Retina (tissue), 1 donor: Measurements from ENCODE around the gene MRPS15.

ENCODE experiments used
- DNase-seq: peaks from one replicate; pipeline ENCODE4 v3.0.0-alpha.2; 2016

The MRPS15 gene

DNA sequence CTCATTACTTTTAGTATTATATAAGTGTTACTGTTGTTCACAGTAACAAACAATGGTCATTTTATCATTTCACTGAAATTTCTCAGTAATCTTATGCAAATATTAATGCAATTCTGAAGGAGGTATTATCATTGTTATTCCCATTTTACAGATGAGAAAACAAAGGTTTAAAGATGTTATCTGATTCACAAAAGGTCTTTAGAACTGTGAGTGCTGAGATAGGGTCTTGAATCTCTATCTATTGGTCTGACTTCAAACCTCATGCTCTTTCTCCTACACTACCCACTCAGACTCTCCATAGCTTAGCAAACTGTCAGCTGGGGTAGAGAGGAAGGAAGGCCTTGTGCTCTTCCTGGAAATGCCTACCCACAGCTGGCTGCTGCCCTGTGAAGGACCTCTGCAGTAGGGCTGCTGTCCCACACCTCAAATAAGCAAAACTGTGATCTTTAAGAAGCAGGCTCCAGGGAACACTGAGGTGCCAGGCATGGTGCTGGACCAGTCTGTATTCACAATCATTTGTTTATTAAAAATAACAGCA lies 7.7 kb downstream of the MRPS15 start:
- no peak for DNase-seq

DNA sequence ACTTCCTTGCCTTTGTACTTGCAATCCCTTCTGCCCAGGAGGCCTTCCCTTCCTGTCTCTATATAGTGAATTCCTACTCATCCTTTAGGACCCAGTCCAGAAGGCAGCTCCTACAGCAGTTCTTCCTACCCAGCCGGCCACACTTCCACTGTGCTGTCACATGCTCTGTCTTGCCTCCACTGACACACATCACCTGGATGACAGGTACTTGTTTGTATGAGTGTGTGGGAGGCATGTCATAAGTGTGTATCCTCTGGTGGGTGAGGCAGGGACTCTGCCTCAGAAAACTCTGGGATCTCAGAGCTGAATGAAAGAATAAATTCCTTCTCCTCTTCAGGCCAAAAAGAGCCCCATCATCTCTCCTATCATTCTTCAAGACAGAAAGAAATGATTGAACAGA lies 8.8 kb downstream of the MRPS15 start:
- no peak for DNase-seq

DNA sequence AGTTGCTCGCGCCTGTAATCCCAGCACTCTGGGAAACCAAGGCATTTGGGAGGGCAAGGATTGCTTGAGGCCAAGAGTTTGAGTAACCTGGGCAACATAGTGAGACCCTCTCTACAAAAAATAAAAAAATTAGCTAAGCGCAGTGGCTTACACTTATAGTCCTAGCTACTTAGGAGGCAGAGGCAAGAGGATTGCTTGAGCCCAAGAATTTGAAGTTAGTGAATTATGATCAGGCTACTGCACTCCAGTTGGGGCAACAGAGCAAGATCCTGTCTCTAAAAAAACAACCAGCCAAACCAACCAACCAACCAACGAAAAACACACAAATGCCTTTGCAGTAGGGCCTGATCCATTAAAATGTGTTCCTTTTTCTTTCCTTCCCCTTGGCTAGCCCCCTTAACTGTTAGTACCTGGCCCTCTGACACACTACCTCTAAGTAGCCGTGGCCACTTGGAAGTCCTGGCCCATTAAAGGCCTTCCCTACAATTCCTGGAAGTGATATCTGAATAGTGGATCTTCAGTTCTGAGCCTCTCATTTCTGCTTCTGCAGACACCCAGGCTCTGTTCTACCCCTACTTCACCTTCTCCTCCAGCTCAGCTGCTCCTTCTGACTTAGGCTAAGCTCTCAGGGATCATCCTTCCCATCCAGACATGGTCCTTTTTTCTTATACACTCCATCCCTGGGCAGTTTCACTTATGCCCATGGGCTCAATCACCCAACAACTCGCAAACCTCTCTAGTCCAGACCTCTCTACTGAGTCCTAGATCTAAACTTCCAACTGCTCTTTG lies 10.4 kb downstream of the MRPS15 start:
- DNase-seq: no peak

DNA sequence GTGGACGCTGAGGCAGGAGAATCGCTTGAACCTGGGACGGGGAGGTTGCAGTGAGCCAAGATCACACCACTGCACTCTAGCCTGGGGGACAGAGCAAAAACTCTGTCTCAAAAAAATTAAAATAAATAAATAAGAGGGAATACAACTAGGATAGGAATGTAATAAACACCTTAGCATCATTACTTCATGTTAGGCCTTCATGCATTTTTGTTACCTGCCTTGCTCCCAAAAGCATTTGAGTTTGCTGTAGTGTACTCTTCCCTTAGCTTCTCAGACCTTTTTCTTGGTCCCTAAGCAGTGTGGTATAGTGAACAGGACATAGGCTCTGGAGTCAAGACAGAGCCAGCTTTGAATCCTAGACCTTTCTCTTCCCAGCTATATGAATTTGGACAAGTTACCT lies 11.1 kb downstream of the MRPS15 start:
- no peak for DNase-seq

DNA sequence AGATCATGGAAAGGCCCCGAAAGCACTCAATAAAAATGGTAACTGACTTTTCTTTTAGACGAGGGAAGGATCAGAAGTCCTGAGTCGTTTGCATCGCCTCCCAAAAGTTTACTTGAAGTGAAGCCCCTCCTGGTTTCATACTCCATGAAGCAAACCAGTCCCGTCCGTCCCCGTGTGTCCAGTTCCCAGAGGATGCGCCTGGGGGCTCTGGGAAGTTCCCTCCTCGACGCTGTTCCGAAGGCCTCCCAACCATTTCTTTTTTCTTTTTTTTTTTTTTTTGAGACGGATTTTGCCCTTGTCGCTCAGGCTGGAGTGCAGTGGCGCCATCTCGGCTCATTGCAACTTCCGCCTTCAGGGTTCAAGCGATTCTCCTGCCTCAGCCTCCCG lies 13.3 kb downstream of the MRPS15 start:
- no peak for DNase-seq

DNA sequence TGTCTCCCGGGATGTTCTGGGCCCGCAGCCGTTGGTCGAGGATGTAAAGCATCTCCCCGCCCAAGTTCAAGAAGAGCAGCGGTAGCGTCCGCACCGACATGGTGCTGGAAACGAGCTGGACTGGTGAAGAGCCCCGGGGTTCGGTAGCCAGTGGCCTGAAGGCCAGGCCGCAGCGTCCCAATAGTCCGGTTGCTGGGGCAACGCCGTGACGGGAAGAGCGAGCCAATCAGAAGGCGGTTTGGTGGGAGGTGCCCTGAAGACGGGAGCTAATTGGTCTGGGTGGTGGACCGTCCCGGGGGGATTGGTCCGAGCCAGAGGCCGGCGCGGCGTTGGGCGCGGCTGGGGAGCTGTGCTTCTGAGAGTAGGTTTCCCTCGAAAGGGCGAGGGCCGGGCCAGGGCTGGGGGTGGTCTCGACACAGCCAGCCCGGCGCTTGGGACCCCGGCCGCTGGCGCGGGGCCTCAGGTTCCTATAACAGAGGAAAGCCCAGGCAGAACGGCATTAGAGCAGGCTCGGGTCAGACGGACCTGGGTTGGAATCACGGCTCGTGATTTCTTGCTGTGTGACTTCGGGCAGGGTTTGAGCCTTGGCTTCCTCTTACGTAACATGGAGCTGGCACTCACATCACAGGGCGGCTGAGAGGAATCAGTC lies 13.8 kb downstream of the MRPS15 start, which contains the start of gene OSCP1:
TSS of gene OSCP1 (minus strand) at position 182 of the 649 bp plus-strand sequence. CDS start at position 100, 82 bp downstream.
- peak; percentile 99 for DNase-seq

DNA sequence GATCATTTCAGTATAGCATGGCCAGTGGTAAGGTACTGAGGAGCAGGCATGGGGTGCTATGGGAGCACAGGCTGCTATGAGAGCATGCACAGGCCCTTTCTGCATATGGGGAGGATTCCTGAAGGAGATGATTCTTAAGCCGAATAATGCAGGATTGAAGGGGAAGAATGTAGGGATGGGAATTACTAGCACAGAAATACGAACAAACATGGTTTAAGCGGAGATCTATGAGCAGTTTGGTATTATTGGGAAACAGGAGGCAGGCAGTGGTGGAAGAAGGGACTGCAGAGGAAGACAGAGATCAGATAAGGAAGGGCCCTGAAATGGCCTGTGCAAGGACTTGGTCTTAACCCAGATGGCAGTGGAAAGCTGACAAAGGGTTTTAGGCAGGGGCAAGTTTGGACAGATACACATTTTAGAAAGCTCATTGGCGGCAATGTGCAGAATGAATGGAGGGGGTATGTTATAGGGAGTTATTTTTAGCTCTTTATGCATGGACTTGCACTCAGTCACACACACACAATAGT lies 15.6 kb downstream of the MRPS15 start:
- DNase-seq: no peak

DNA sequence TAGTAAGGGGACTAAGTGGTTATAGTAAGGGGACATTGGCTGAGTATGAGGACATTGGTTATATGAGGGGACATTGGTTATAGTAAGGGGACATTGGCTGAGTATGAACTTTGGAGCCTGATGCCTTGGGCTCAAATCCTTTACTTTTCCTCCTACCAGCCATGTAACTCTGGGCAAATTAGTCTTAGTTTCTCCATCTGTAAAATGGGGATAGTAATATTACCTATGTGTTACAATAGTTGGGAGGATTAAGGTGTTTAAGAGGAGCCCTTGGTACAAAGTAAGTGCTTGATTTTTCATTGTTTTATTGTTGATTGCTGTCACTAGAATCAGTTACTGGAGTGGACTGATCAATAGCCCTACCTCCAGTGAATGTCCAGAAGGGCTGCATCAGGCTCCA lies 16.7 kb downstream of the MRPS15 start:
- DNase-seq: no peak

DNA sequence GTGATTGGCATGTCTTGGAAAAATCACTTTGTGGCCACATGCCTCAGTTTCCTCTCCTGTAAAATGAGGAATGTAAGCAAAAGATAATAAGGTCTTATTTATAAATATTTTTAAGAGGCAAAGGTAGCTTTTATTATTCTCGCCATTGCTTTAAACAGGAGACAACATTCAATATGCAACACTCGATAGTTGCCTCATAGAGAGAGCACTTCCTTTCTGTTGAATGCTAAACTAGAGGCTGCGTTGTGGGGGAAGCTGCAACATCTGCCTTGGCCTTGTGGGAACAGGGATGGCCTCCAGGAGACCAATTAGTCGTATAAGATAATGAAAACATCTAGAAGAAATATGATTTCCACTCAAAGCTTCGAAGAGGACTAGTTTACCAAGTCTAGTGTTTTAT lies 17.4 kb downstream of the MRPS15 start:
- no peak for DNase-seq

DNA sequence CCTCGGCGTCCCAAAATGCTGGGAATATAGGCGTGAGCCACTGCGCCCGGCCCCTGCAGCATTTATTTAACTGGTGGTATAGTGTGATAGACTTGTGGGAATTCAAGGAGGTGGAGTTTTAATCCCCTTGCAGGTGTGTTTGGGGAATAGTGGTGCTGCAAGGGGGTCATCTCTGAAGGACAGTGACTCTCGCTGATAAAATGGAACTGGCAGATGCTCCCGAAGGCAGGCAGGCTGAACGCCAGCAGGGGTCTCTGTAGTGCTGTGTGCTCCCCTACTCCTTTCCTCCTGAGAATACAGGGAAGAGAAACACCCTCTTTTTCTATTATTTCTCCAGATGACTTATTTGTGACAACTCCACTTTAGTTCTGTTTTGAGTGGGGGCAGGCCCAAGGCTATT lies 17.9 kb downstream of the MRPS15 start:
- DNase-seq: peak; percentile 36

DNA sequence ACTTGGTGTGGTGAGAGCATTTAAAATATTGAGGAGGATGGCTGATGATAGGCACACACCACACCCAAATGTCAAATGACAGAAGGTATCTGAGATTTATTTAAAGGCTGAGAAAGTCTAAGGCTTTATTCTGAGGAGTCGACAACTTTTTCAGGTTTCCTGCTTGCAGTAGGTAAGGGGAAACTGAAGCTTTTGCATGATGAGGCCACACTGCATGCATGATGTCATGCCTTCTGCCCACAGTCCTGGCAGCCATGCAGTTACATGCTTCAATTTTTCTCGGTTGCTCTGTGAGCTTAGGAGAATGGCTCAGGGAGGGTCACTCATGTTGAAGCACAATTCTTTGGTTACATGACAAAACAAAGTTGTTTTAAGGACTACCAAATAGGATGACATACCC lies 20.9 kb downstream of the MRPS15 start:
- no peak for DNase-seq

DNA sequence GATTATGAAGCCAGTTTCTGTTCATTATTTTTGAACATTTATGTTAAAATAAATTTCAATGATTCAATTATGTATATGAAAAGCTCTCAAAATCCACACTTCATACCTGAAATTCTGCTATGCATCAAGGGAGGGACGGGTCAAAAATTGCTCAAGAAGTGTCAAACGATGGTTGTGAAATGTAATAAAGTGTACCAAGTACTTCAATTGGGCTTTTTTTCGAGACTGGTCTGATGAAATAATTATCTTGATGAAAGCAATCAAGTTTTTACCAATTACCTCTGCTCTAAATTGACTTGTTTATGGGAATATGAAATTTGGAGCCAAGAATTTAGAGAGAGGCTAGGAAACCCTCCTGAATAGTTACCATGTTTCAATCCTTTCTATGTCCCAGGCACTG lies 21.8 kb downstream of the MRPS15 start:
- no peak for DNase-seq

DNA sequence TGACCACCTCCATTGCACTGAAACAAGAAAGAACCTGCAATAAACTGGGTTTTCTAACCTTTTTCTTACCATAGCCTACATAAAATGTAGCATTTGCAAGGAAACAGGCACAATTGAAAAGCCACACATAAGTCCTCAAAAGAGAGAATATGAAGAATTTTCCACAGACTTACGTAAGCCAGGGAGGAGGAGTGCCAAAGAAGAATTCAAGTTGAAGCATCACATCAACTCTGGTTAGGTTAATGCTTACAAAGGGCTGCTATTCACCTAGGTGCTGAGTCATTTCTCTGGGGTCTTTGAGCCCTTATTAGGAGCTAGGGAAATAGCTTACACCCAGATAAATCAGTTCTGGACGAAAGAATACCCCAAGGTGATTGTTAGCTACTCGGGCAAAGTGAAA lies 23.5 kb downstream of the MRPS15 start:
- DNase-seq: no peak

DNA sequence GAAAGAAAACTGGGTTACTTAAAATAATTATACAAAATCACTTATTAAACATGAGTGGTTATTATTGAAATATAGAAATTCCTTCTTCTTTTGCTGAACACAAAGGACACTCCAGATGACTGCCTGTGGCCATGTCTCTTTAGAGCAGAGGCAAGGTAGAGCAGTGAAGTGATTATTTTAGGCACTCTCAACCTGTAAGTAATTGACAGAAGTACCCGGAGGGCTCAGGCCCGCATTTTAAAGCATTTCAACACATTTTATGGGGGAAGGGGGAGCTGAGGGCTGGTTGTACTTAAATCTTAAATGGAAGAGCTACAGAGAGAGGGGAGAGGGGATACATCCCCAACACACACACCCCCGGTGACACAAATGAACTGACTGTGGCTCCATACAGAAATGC lies 24.1 kb downstream of the MRPS15 start:
- DNase-seq: no peak

DNA sequence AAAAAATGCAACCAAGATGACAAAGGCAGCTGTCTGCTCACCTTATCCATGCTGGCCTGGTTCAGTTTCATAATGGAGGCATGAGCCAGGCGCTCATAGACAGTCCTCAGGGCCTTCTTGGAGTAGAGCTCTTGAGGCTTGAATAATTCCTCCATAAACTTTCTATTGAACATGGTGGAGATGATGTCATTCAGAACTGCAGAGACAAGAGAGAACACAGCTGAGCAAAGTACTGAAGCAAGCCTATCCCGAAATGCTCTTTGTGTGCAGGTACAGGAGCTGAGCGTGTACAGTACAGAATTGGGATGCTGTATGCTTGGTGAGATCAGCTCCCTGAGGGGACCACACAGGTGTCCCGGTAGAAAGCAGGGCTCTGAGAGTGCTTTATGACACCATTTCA lies 25.5 kb downstream of the MRPS15 start:
- DNase-seq: no peak

DNA sequence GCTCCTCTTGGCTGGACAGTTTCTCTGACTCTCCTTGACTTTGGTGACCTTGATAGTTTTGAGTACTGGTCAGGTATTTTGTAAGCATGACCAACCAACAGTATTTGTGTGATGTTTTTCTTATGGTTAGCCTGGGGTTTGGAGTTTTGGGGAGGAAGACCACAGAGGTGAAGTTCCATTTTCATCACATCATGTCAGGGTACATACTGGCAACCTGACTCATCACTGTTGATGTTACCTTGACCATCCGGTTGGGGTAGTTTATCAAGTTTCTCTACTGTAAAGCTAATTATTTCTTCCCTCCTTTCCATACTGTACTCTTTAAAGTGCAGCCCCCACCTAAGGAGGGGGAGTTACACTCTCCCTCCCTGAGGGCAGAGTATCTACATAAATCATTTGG lies 27.4 kb downstream of the MRPS15 start:
- no peak for DNase-seq

DNA sequence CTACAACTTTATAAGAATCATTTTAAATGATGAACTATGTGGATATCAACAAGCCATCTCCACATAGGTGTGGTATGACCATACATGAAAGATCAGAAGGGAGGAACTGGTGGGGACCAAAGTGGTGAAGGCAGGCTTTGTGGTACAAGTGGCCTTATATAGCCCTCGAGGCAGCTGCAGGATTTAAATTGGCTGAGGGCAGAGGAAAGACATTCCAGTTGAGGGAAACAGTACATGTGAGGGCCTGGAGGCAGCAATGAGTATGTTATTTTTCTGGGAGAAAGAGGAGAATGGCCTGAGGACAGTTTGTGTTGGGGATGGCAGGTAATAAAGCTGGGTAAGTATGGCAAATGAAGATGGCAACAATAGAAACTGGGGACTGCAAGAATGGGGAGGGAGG lies 31.1 kb downstream of the MRPS15 start:
- DNase-seq: no peak

DNA sequence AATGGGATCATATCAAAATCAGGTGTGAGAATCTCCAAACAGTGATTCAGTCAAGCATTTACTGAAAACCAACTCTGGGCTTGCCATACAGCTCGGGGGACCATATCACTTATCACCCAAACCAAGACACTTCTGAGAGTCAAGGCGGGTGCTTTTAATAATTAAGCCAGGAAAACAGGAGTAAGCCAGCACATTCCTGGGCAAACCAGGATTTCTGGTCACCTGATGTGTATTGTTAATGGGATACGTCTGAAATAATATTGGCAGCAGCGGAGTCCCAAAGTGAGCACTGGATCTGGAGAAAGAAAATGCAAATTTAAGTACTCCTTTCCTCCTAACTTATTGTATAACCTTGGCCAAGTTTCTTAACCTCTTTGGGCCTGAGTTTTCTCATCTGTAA lies 31.6 kb downstream of the MRPS15 start:
- no peak for DNase-seq

DNA sequence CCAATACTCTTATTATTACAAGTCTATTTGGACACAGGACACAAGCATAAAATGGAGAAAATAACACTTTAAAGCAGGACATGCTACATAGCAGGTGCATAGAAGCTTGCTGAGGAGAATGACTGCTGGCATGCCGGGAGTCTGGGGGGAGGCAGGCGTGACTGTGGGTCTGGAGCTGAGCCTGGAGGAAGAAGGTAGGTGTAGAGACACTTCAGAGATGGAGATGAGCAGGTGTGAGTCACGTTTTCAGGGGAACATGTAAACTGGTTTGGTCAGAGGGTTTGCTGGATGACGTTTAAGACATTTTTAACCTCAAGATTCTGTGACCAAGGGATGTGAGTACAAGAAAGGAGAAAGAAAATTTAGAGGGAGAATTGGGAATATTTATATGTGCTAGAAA lies 38.4 kb downstream of the MRPS15 start:
- DNase-seq: no peak

DNA sequence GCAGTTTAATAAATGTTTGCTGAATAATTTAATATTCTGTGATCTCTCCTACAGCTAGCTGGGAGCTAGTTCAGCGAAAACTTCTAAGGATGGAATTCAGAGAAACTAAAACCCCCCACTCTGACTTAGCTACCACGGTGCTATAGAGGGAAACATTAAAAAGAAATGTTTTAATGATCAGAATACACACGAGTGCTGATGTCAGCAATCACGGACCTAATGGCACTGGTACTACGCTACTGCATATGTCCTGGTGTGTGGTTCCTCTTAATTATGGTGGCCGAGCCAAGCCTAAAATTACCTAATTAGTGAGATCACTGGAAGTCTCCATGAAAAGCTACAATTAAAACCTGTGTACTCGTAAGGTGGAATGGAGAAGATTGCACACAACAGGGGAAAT lies 42.5 kb downstream of the MRPS15 start:
- DNase-seq: no peak

DNA sequence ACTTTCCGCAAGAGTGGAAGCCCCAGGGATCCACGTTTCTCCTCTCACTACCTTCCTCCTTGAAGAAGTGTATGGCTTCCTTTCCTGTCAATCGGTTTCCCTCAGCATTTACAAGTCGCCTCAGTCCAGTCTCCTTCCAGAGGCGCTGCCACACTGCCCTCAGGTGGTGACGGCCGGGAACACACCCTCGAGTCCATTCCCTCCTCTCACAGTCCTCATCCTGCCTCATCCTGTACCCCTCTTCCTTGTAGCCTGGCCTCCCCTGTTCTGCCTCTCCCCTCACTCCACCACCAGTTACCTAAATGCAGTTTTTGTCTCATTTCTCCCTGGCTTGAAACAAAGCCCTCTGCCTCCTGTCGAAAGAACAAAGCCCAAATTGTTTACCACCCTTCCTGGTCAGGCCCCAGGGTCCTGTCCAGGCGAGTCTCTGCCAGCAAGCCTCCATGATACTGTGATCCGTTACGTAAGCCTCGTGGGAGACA lies 43.3 kb downstream of the MRPS15 start:
- DNase-seq: peak; percentile 86

DNA sequence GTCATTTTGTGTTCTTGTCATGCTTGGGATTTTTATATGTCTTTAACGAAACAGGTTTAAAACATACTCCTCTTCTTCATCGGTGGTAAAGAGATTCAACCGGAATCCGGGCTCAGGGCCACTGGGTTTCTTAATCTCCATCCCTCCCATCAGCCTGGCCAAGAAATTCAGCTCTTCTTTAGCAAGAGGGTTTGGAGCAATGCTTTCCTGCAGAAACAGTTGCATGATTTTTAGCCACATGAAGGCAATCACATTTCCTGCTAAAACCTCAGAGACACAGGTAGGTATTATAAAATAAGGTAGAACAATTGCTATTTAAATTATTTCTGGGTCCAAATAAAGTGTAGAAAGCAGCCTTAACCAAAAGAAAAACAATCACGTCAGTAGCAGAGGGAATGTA lies 43.8 kb downstream of the MRPS15 start:
- no peak for DNase-seq

DNA sequence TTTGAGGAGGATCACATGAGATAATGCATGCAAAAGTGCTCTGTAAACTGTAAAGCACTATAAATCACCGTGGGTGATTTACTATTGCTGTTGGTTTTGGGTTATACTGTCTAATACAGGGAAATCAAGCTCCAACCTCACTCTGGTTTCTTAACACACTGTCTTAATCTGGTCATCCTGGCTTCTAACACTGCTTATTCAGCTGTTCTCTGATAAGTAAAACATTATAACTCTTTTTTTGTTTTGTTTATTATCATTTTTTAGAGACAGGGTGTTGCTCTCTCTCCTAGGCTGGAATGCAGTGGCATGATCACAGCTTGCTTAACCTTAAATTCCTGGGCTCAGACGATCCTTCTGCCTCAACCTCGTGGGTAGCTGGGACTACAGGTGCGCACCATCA lies 44.6 kb downstream of the MRPS15 start:
- DNase-seq: no peak

DNA sequence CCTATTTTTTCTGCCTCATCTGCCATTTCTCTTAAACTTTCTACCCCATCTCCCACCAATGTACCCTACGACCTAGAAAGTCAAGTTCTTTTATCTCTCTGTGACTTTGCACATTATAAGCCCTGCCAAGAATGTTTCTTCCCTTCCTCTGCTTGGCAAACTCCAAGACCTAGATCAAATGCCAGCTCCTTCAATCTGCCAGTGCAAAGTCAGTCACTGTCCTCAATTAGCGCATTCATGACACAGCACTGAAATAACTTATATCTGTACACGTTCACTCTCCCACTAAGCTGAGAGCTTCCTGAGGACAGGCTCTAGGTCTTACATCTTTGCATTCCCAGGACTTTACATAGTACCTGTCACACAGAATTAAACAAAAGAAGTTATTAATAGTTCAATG lies 45.0 kb downstream of the MRPS15 start:
- no peak for DNase-seq
